H1 (cell line): ENCODE measurements around the gene DNAH12. TPM values are rescaled to one million over a fixed set of nuclear protein-coding genes. Genes with fewer than 3 reads are reported as not detected.

Source experiments
- CTCF ChIA-PET: fragments of 300-600 bp; sonication (Branson Sonifier 250); formaldehyde crosslinking; loops from one replicate; lab custom pipeline; 2021; ENCODE audit not compliant: partially characterized antibody; lab: Charles Lee
- POLR2A ChIA-PET: fragments of 300-600 bp; sonication (Branson Sonifier 250); formaldehyde crosslinking; loops from one replicate; lab custom pipeline; 2021; ENCODE audit warnings: inconsistent platforms; ENCODE audit not compliant: partially characterized antibody; lab: Charles Lee
- DNase-seq, 2 experiments: peaks; one replicate each; pipeline versions ENCODE4 v3.0.0 to v3.0.0-alpha.2; 2010 to 2022; ENCODE audit warnings: low spot score in 2 of 2, low read depth in 1 of 2, mixed read lengths in 1 of 2
- FAIRE-seq: peaks from 2 replicates; lab custom pipeline; 2011; peaks lifted over from hg19 to GRCh38; lab: Jason Lieb, UNC
- H2AFZ ChIP-seq: 2 replicates; pipeline ENCODE4 v1.8.1; 2012; ENCODE audit warnings: low read length, inconsistent platforms
- H2AK5ac ChIP-seq: 2 replicates; pipeline ENCODE4 v1.6.1; 2013; ENCODE audit warnings: low read depth, low read length
- H2BK120ac ChIP-seq: replicated peaks from 2 replicates; pipeline ENCODE3; 2013; ENCODE audit warnings: low read depth, low read length, inconsistent platforms
- H2BK12ac ChIP-seq: 2 replicates; pipeline ENCODE4 v1.6.1; 2013; ENCODE audit warnings: low read depth, low read length
- H2BK15ac ChIP-seq: 2 replicates; pipeline ENCODE4 v1.6.1; 2013; ENCODE audit warnings: low read length
- H2BK20ac ChIP-seq: 2 replicates; pipeline ENCODE4 v1.6.1; 2013; ENCODE audit warnings: low read length
- H2BK5ac ChIP-seq: 2 replicates; pipeline ENCODE4 v1.6.1; 2013; ENCODE audit warnings: low read depth, low read length
- H3K14ac ChIP-seq: 2 replicates; pipeline ENCODE4 v1.6.1; 2013; ENCODE audit warnings: inconsistent platforms; ENCODE audit not compliant: insufficient read length
- H3K18ac ChIP-seq: 2 replicates; pipeline ENCODE4 v1.6.1; 2013; ENCODE audit warnings: low read length; ENCODE audit errors: extremely low read depth
- H3K23ac ChIP-seq: 2 replicates; pipeline ENCODE4 v1.6.1; 2013; ENCODE audit warnings: inconsistent platforms; ENCODE audit not compliant: insufficient read length
- H3K23me2 ChIP-seq: 2 replicates; pipeline ENCODE4 v1.6.1; 2013; ENCODE audit warnings: low read depth, low read length
- H3K27ac ChIP-seq: 2 replicates; pipeline ENCODE4 v1.6.1; 2011; ENCODE audit warnings: low read depth, low read length, inconsistent platforms
- H3K27me3 ChIP-seq, 4 experiments: replicated peaks in 1 of 4; 1 replicate in 1 of 4; 2 replicates in 3 of 4; pipeline versions ENCODE4 v1.6.1 to v1.8.1; 2011 to 2013; ENCODE audit warnings: low read length in 3 of 4, mild to moderate bottlenecking in 3 of 4, inconsistent platforms in 2 of 4, mixed read lengths in 2 of 4, moderate library complexity in 1 of 4; ENCODE audit not compliant: control insufficient read depth in 3 of 4, insufficient read depth in 3 of 4; ENCODE audit errors: extremely low read depth in 1 of 4
- H3K36me3 ChIP-seq, 4 experiments: 2 replicates each; pipeline versions ENCODE4 v1.6.1 to v1.8.1; 2011 to 2013; ENCODE audit warnings: mild to moderate bottlenecking in 4 of 4, low read length in 3 of 4, moderate library complexity in 2 of 4, control low read depth in 1 of 4, inconsistent platforms in 1 of 4; ENCODE audit not compliant: insufficient read depth in 4 of 4, control insufficient read depth in 2 of 4
- H3K4ac ChIP-seq: replicated peaks from 2 replicates; pipeline ENCODE3; 2013; ENCODE audit warnings: low read length, low read depth, mixed read lengths, inconsistent platforms; ENCODE audit not compliant: insufficient read length
- H3K4me1 ChIP-seq, 4 experiments: replicated peaks in 1 of 4; 1 replicate in 1 of 4; 2 replicates in 3 of 4; pipeline versions ENCODE4 v1.6.1 to v1.8.1; 2011 to 2013; ENCODE audit warnings: low read length in 3 of 4, inconsistent platforms in 2 of 4, mixed read lengths in 1 of 4; ENCODE audit not compliant: insufficient read depth in 4 of 4, control insufficient read depth in 3 of 4
- H3K4me2 ChIP-seq, 2 experiments: 2 replicates each; pipeline versions ENCODE4 v1.6.1 to v1.8.1; 2011 to 2013; ENCODE audit warnings: low read depth in 2 of 2, low read length in 2 of 2, control low read depth in 1 of 2, inconsistent platforms in 1 of 2, mild to moderate bottlenecking in 1 of 2; ENCODE audit not compliant: insufficient read depth in 1 of 2
- H3K4me3 ChIP-seq, 4 experiments: fragments of 200-600, 300-600 bp in 1 of 4; sonication (generic), shearing (Covaris generic), sonication (Bioruptor Twin) in 1 of 4; 2 replicates each; pipeline versions ENCODE4 v1.5.1 to v1.8.1; 2011 to 2016; ENCODE audit warnings: low read length in 4 of 4, low read depth in 3 of 4, control low read depth in 2 of 4, inconsistent platforms in 2 of 4, mild to moderate bottlenecking in 2 of 4, mixed read lengths in 1 of 4, moderate library complexity in 1 of 4; ENCODE audit not compliant: insufficient read depth in 2 of 4; ENCODE audit errors: extremely low read depth in 1 of 4
- H3K56ac ChIP-seq: replicated peaks from 2 replicates; pipeline ENCODE3; 2013; ENCODE audit warnings: low read depth, mild to moderate bottlenecking, mixed read lengths, low read length, inconsistent platforms; ENCODE audit not compliant: insufficient read length
- H3K79me1 ChIP-seq: 2 replicates; pipeline ENCODE4 v1.6.1; 2013; ENCODE audit warnings: low read depth, low read length, control low read depth
- H3K79me2 ChIP-seq, 2 experiments: 2 replicates each; pipeline versions ENCODE4 v1.6.1 to v1.8.1; 2012 to 2013; ENCODE audit warnings: low read length in 2 of 2, mild to moderate bottlenecking in 2 of 2, inconsistent platforms in 1 of 2; ENCODE audit not compliant: insufficient read depth in 2 of 2, control insufficient read depth in 1 of 2
- H3K9ac ChIP-seq, 4 experiments: replicated peaks in 1 of 4; 1 replicate in 1 of 4; 2 replicates in 3 of 4; pipeline versions ENCODE4 v1.6.1 to v1.8.1; 2011 to 2013; ENCODE audit warnings: low read depth in 3 of 4, low read length in 3 of 4, control low read depth in 2 of 4, mild to moderate bottlenecking in 2 of 4, moderate library complexity in 2 of 4, inconsistent platforms in 1 of 4; ENCODE audit errors: extremely low read depth in 1 of 4
- H3K9me3 ChIP-seq, 2 experiments: 2 replicates each; pipeline versions ENCODE4 v1.6.1 to v1.8.1; 2012 to 2013; ENCODE audit warnings: mild to moderate bottlenecking in 2 of 2, moderate library complexity in 2 of 2, control low read depth in 1 of 2, inconsistent platforms in 1 of 2, low read depth in 1 of 2, low read length in 1 of 2, mixed read lengths in 1 of 2; ENCODE audit not compliant: insufficient read depth in 2 of 2
- H4K20me1 ChIP-seq, 2 experiments: replicated peaks in 1 of 2; 2 replicates each; pipeline versions ENCODE3 to v1.8.1; 2011 to 2013; ENCODE audit warnings: inconsistent platforms in 2 of 2, low read length in 2 of 2, mild to moderate bottlenecking in 1 of 2; ENCODE audit not compliant: insufficient read depth in 2 of 2, control insufficient read depth in 1 of 2
- H4K5ac ChIP-seq: 2 replicates; pipeline ENCODE4 v1.6.1; 2013; ENCODE audit warnings: low read length, low read depth, mixed read lengths, inconsistent platforms; ENCODE audit not compliant: insufficient read length
- H4K8ac ChIP-seq: 2 replicates; pipeline ENCODE4 v1.8.0; 2013; ENCODE audit warnings: mild to moderate bottlenecking, moderate library complexity, low read length, inconsistent platforms; ENCODE audit not compliant: insufficient read depth; ENCODE audit errors: extremely low read depth
- H4K91ac ChIP-seq: replicated peaks from 2 replicates; pipeline ENCODE3; 2013; ENCODE audit warnings: low read length, mixed read lengths, inconsistent platforms; ENCODE audit not compliant: insufficient read length
- WGBS, 2 experiments: shearing (Covaris generic) in 1 of 2; methylation state at CpG; one replicate each; pipeline versions ENCODE4 v1.1.6 to v1.1.7; 2013 to 2015; ENCODE audit warnings: low lambda C conversion rate in 2 of 2, mixed read lengths in 2 of 2, inconsistent platforms in 1 of 2, low coverage in 1 of 2, missing lambda C conversion rate in 1 of 2; ENCODE audit not compliant: insufficient replicate concordance in 2 of 2, insufficient coverage in 1 of 2, insufficient read length in 1 of 2; ENCODE audit errors: extremely low coverage in 1 of 2, missing lambda C conversion rate in 1 of 2; 5-methylcytosine and 5-hydroxymethylcytosine counted together
- polyA plus RNA-seq, 7 experiments: library from polyadenylated mRNA; depleted of rRNA in 3 of 7; stranded (reverse) in 5 of 7; unstranded in 2 of 7; fragments of >200 nt in 5 of 7; fragments of 200-250 nt in 2 of 7; gene quantifications; 1 replicate in 5 of 7; 2 replicates in 1 of 7; 4 replicates in 1 of 7; pipeline versions ENCODE4 v1.2.1 to v1.2.3, GENCODE V29; 2011 to 2013; ENCODE audit warnings: missing spikeins in 2 of 7, mixed read lengths in 2 of 7
- total RNA-seq: library from RNA; stranded (reverse); fragmentation: NEBNext Ultra II Directional; extraction: Animal tissue kit (Norgen Biotek cat#: 25700); gene quantifications from 2 replicates; pipeline ENCODE4 v1.2.1, GENCODE V29; 2021

Gene DNAH12
- total and polyA plus RNA-seq, 2 of the 8 experiments (the other 6 are each of a cell fraction or from before 2014, with no cell fraction given): not detected

GRCh38 chr3:57383838-57384237 lies 160.3 kb downstream of the DNAH12 start:
- Histone ChIP-seq H4K20me1 (no peaks in the 10 kb centered on the region), H3K27me3 (no peaks in the 10 kb centered on the region), H3K4me1 (no peaks in the 10 kb centered on the region), H3K27ac (no peak overlapping the region), H2BK12ac (no peak overlapping the region), H3K4me2 (no peak overlapping the region), H3K9ac (no peak overlapping the region), H3K23me2 (no peaks in the 10 kb centered on the region), H2BK15ac (no peak overlapping the region), H2AK5ac (no peak overlapping the region), H3K18ac (no peak overlapping the region), H4K8ac (no peak overlapping the region), H3K79me1 (no peaks in the 10 kb centered on the region), H3K56ac (no peak overlapping the region), H3K4ac (no peak overlapping the region), H4K91ac (no peak overlapping the region), H3K4me3 (no peak overlapping the region), H2AFZ (0 out of 2 replicates have a peak overlapping the region, but pooled peaks have one; percentile 15), H2BK5ac (no peak overlapping the region), H2BK120ac (no peak overlapping the region), H3K79me2 (no peaks in the 10 kb centered on the region), H2BK20ac (no peak overlapping the region), H3K36me3 (no peaks in the 10 kb centered on the region), H3K14ac (no peak overlapping the region), H4K5ac (no peak overlapping the region), H3K23ac (no peak overlapping the region), H3K9me3 (no peaks in the 10 kb centered on the region)
- no peak for DNase-seq
- ChIA-PET POLR2A (no interaction called here), CTCF (interaction anchor here (0.7 to 3.3 kb wide), 2 partner anchors 14 to 162 kb away, joined by 3 to 22 read pairs; no protein-coding TSS in a partner anchor)
- 84% methylated on average over 2 of the region's 2 CpGs; no CpG with 5 or more reads in 1 of the 2 experiments for WGBS, 2 experiments
- FAIRE-seq: no peak
